HG02840 (cell line): ENCODE data around the gene BTBD7.

Experiments used
- ATAC-seq: cut with Tn5 transposase; IDR thresholded peaks from one replicate; pipeline ENCODE4 v1.9.1; 2021; ENCODE audit warnings: mild to moderate bottlenecking, moderate library complexity, moderate number of reproducible peaks; ENCODE audit not compliant: unreplicated experiment, low FRiP score

Gene BTBD7

DNA sequence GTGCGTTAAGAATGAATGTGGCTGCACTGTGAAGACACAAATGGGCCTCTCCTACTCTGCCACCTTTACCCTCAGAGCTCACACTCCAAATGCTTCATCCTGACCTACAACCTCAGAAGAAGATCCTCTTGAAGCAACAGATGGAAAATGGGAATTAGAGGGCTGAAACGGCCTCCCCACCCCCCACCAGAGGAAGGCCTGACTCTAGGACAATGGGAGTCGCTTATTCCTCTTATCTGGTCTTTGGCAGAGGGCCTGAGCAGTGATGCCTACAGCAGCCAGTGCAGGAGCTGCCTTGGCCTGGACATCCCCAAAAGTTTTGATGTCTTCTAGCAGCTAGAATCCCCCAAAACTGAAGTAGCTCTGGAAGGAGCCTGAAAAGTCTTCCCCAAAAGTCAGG, 29.2 kb downstream of the BTBD7 start:
- no peak for ATAC-seq

DNA sequence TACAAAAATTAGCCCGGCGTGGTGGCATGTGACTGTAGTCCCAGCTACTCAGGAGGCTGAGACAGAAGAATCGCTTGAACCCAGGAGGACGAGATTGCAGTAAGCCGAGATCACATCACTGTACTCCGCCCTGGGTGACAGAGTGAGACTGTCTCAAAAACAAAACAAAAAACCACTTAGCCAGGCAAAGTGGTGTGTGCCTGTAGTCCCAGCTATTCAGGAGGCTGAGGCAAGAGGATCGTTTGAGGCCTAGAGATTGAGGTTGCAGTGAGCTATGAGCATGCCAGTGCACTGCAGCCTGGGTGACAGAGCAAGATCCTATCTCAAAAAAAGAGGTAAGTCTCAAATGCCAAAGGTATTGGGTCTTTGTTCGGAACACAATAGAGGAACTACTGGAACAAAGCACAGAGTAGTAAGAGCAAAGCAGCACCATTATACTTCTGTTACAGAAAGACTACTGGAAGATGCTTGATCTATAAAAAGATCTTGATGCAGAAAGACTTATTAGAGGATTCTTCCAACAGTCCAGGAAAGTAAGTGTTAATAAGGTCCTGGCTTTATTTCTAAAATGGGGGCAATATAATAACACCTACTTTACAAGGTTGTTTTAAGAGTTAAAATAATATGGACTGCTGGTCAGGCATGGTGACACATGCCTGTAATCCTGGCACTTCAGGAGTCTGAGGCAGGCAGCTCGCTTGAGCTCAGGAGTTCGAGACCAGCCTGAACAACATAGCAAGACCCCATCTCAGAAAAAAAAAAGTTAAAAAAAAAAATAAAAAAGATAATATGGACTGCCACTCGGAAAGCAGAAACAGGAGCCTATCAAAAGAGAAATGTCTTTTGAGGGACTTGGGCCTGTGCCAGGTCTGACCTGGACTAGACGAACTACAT, 29.9 kb downstream of the BTBD7 start:
- ATAC-seq: no peak

DNA sequence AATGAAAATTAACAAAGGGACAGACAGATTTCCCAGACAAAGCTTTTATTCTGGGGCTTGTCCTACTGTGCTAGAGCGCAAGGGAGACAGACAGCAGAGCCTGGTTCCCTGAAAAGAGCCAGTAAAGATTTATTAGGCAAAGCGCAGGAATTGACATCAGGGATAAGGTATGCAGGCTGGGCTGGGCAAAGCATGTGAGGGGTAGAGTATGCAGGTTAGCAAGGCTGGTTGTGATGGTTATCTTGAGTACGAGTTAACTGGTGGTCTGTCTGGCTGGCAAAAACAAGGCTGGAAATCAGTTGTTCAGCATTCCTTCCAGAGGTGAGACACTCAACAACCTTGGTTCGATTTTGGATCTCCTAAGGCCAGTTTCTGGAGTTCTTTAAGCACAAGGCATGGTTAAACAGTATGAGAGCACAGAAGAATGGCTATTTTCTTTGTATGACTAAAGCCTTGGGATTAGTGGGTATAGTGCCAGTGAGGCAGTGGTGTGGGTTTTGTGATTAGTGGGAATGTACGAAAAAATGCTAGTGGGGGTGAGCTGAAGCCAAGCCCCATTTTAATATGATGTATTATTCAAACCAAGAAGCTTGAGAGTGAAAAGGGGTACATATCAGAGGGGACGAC, 30.9 kb downstream of the BTBD7 start:
- ATAC-seq: no peak

DNA sequence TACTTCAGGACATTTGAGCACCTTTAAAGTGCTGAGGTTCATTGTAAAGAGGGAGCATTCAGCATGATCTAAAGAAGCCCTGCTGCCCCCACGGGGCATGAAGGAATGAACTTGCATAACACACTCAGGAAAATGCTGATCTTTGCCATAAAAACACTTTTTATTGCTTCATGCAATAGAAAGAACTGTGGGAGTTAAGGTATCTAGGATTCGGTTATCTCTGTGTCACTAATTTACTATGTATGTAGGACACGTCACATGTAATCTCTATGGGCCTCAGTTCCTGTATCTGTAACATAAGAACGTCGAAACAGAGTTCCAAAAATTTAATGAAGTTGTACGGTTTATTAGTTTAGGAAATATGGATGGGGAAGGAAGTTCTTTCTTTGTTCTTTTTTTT, 33.0 kb downstream of the BTBD7 start:
- ATAC-seq: no peak

DNA sequence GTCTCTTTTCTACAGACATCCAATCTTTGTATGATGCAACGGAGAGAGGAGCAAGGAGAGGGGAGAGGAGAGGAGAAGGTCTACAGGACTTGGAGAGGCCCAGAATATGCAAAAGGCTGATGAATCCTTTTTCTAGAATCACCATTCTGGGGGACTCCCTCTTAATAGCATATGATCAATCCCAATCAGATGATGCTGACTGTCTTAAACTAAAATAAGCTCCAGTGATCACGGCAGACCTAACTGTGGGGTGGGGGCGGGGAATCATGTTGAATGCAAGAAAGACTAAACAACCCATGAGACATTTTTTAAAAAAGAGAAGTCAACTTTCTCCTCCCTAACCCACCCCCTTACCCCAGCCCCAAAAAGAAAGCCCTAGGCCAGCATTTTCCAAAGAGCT, 33.4 kb downstream of the BTBD7 start:
- no peak for ATAC-seq

DNA sequence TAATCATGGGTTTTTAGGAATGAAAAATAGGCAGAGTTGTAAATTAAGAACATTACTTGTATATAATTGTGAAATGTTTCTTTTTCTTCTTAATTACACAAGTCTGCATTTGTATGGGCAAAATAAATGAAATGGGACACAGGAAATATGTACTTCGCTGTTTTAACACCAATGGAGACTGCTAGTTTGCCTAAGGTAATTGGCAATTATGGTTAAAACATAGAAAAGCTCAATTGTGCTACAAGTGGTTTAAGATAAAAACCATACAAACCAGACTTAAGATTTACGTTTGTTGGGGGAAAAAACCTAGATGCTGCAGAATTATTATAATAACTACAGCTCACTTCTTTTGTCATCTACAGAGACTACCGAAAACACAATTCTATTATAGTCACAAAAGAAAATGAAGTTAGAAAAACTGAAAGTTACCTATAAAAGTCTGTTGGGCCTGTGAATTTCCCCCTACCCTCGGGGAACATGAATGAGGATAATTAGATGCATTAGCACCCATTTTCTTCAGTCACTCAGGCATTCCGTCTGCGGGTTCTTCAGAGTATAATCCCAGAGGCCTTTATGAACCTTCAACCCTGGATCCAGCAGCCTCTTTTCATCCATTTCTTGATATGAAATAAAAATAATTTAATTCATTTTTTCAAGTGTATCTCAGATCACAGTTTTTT, 37.2 kb downstream of the BTBD7 start:
- ATAC-seq: no peak

DNA sequence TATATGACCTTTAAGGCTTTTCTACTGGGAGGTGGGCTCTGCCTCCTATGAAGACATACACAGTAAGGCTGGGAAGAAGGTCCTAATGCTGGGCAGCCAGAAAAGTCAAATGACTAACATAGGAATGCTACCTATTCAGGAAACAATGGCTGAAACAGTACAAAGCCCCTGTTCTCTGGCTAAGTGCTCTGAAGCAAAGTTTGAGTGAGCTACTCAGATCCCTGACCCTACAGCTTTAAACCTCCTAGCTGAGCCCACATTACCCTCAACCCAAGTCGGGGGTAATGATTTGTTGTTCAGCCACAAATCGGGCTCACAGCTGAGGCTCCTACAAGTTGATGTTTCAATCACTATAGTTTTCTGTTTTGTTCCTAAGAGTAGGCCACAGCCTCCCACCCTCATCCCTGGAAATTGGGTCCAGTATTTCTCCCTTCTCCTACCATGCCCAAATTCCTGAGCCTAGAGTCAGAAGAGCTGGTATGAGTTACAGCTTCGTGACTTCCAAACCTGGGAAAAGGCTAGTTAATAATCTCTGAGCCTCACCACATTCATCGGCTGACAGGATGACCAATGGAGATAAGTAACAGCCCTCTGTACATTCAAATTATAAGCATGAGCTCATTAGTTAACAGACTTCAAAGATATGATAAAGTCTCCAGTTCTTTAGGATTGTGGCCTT, 46.5 kb downstream of the BTBD7 start:
- no peak for ATAC-seq

DNA sequence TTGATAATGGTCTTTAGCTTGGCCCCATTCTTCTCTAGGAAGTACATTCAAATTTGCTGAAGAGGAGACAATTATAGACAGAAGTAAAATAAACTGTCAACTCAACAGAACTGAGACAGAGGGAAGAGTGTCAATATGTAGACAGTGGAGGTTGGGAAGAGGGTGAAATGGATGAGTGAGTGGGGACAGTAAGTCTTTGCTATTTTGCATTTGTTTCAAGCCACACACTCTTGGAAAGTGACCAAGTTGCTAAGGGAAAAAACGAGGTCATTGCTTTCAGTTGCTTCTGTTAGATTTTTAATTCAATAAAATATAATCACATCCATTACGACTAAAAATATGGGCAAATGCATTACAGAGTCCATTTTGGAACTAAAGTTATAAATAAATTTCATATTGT, 47.8 kb downstream of the BTBD7 start:
- ATAC-seq: no peak

DNA sequence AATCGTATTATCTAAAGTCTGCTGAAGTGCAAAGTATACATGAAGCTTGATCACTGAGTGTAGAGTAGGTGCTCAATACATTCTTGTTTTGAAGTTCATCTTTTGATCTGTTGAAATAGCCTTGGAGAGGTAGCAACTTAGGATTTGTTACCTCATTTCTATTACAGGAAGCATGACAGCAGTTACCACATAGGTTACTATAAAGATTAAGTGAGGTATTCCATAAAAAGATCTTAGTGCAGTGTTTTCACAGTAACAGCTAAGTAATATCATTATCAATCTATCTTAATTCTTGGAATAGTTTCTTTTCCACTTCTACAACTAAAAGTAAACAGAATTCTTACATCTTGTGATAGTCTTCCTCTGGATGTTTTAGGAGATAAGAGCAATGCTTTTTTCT, 50.9 kb downstream of the BTBD7 start:
- ATAC-seq: no peak

DNA sequence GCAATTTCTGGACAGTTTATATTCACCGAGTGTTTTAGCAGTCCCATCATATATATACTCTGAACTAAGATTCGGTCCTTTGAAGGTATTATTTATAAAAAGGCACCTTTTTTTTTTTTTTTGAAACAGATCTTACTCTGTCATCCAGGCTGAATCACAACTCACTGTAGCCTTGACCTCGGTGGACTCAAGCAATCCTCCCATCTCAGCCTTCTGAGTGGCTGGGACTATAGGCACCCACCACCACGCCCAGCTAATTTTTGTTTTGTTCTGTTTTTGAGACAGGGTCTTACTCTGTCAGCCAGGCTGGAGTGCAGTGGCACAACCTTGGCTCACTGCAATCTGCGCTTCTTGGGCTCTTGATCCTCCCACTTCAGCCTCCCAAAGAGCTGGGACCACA, 52.1 kb downstream of the BTBD7 start:
- no peak for ATAC-seq

DNA sequence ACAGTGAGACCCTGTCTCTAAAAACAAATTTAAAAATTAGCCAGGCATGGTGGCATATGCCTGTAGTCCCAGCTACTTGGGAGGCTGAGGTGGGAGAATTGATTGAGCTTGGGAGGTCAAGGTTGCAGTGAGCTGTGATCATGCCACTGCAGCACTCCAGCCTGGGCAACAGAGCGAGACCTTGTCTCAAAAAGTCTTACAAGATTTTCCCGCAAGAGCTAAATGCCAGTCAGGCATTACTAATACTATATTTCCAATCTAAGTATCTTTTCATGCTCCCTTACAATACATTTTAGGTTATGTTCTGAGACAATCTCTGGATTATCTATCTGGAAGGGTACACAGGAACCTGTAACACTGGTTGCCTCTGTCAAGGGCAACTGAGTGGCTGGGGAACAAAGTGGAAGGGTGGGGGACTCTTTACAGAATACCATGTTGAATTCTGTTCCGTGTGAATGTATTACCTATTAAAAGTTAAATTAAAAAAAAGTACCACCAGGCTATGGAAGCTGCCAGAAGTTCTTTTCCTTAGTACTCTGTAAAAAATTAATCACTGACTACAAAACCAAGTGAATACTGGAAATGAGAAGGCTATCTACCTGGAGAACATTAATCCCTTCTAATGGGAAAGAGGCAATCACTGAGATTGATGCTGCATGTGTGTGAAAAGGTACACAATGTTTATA, 56.7 kb downstream of the BTBD7 start:
- no peak for ATAC-seq

DNA sequence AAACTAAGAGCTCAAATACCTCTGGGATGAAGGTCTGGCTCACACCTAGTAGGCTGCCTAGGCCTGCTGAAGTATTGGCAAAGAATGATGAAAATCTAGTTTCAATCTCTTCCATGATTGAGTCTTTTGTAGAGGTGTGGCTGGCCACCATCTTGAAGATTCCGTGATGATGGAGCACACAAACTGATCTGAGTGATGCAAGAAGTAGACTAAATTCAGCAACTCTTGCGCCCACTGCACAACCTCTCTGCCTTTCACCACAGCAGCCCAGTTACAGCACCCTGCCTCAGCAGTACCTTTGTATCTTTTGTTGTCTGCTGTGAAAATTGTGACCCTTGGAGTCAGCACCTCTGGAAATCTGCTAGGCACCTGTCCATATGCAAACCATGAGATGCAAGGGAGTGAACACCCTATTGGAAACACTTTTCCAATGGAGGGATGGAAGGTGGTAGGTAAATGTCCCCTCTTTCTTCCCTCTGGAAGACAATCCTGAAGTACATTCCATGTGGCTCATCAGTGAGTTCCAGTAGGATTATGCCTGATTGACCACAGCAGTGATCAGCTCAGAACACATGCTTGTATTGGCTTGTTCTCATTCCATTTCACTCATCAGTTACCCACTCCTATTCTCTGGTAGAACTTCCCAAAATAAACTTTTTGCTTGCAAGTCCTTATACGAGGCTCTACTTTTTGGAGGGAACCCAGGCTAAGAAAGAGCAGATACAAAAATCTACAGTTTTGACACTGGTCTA, 58.6 kb downstream of the BTBD7 start:
- ATAC-seq: no peak

DNA sequence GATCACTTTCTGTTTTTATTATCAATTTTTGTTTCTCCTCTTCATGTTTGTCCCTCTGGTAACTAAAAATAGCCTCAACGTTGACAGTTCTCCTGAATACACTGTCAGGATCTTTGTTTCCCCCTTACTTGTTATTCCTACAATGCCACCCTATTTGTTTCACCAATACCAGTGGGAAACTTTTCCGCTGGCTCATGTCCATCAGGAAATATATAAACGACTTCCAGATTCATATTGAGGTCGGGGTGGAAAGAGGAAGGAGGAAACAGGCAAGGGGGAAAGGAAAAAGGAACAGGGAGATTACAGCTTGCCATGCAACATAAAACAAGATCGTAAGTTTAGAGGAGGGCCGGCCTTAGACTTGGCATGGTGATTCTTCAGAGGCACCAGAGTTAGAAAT, 61.7 kb downstream of the BTBD7 start:
- ATAC-seq: no peak

DNA sequence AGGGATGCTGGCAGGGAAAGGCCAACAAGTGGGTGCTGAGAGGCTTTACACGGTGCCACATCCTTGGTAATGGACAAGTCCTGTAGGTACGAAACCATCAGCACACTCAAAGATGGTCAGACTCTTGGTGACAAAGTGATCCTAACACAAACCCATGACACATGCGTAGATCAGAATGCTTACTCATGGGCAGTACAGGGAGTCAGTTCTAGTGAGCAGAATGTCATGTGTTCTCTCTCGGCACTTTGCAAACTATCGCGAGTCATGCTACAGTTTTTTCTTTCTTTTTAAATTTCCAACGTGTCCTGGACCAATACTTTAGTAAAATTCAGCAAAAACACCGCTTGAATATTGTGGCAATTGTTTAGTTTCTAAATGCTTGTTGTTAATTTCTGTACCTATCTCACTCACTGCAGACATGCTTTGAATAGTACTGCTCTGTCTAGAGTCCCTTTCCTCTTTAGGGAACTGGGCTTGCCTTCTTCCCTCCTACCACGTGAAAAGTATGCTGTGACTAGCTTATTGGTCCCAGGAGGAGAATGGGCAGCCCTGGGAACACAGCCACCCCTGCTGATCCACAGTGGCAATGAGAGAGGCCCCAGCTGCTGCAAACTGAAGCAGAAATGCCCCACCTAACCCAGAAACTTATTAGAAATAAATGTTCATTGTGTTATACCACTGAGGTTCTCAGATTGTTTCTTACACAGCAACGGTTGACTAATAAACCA, 63.3 kb downstream of the BTBD7 start:
- ATAC-seq: no peak

DNA sequence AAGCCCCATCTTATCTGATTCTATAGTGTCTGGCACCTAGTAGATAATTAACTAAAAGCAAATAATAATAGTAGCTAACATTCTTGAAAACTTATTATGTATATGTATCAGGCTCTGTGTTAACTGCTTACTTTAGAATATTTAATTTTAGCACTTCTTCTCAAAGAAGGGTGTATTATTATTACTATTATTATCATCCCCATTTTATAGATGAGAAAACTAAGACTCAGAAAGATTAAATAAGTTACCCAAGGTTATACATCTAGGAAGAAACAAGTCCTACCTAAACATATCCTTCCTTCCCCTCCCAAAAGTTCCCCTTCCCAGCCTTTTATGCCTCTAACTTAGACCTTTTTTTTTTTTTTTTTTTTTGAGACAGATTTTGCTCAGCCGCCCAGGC, 64.4 kb downstream of the BTBD7 start:
- ATAC-seq: no peak

DNA sequence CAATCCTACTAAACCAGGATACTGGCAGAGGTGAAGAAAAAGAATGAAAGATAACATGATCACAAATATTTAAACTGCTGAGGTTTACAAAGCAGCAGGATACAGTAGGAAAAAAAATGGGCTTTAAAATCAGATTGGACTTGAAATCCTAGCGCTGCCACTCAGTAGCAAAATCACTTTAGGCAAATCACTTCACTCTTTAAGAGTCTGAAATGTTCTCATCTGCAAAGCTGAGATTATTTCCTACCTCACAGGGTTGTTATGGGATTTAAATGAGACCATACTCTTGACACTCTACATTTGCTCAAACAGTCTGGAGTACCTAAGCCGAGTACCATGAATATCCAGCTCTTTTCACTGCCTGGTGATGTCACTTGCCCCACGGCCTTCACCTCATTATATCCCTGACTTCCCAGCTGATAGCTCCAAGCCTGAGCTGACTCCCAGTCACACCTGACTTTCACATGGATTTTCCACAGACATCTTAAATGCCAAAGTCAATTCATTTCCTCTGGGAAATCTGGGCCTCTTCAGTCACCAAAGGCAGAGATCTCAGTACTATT, 65.6 kb downstream of the BTBD7 start:
- no peak for ATAC-seq

DNA sequence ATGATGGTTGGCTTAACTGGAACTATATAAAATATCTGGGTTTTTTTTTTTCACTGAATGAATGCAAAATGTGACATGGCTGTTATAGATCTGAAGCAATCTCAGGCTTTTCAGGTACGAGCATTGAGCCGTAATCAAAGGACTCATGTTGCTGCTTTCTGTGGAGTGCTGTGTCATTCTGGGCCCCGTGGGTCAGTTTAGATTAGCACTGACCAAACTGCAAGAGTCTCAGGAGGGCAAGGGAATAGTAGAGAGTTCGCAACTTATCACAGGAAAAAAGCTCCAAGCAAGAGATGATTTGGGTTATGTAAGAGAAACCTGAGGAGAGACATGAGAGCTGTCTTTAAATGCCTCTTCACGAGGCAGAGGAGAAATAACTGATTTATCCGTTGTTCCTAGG, 66.7 kb downstream of the BTBD7 start:
- ATAC-seq: no peak

DNA sequence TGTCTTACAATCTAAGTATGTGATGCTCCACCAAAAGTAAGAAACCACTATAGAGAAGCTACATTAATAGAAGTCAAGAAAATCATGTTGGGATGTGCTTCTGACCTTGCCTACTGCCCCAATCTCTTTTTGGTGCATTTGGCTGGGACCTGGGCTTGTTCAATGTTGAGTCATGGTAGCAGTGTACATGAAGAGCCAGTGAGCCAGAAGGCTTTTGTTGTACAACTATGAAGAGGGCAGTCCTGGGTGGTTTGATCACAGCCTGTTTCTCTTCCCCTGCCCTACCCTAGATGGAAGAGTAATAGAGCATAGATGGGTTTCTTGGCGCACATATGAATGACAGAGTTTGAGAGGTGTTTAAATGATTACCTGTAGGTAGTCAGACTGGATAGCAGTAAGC, 69.4 kb downstream of the BTBD7 start:
- ATAC-seq: no peak

DNA sequence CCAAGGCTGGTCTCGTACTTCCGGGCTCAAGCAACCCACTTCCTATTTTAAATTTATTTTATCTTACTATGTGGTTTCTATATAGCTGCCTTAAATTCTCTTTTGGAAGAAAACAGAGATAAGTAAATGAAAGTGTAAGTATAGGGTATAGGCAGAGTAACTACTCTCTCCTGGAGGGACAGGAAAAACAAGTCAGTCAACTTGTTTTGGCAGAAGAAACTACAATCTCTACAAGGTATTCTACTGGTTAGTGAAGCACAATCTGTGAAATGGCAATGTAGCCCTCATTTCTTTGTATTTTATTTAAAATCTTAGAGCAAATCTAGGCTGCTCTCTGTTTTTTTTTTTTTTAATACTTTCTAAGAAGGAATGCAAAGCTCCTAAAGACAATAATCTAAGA, 70.4 kb downstream of the BTBD7 start:
- no peak for ATAC-seq
